Nephron (organoid): ENCODE measurements around the gene GUCY1A1.
A peak's percentile ranks its signal among the peaks of the same experiment; 100 is the strongest.

Experiments used
- H3K27ac Mint-ChIP-seq, 3 experiments: 2 replicates each; pipeline ENCODE4 v1.8.0; 2020; ENCODE audit warnings: mixed read lengths in 3 of 3, mild to moderate bottlenecking in 2 of 3, moderate library complexity in 1 of 3
- H3K27me3 Mint-ChIP-seq: 2 replicates; pipeline ENCODE4 v1.8.0; 2021; ENCODE audit warnings: low read depth, mild to moderate bottlenecking, moderate library complexity, mixed read lengths
- H3K36me3 Mint-ChIP-seq: 2 replicates; pipeline ENCODE4 v1.8.0; 2020; ENCODE audit warnings: low read depth, mixed read lengths
- H3K4me1 Mint-ChIP-seq: 2 replicates; pipeline ENCODE4 v1.8.0; 2020; ENCODE audit warnings: mixed read lengths
- H3K4me3 Mint-ChIP-seq, 3 experiments: 2 replicates each; pipeline ENCODE4 v1.8.0; 2020; ENCODE audit warnings: mild to moderate bottlenecking in 3 of 3, mixed read lengths in 3 of 3, moderate library complexity in 2 of 3
- H3K9me3 Mint-ChIP-seq: 2 replicates; pipeline ENCODE4 v1.8.0; 2020; ENCODE audit warnings: mixed read lengths
- CTCF ChIP-seq, 3 experiments: fragments of 200-600 bp; sonication (generic); IDR thresholded peaks; one replicate each; pipeline ENCODE4 v1.5.0; 2021; ENCODE audit warnings: antibody characterized with exemption in 3 of 3; ENCODE audit not compliant: unreplicated experiment in 3 of 3

The GUCY1A1 gene

GRCh38 chr4:155761047-155761446 is 94.4 kb downstream of the GUCY1A1 start:
- peak overlapping the region; percentile 73 to 85 (median 82) for H3K4me3 Mint-ChIP-seq
- H3K36me3 Mint-ChIP-seq: peaks cover 10% of the 10 kb centered on the region
- no peaks in the 10 kb centered on the region for H3K9me3 Mint-ChIP-seq
- peaks cover 31% of the 10 kb centered on the region for H3K4me1 Mint-ChIP-seq
- peak overlapping the region; percentile 41 to 78 (median 68) for H3K27ac Mint-ChIP-seq
- H3K27me3 Mint-ChIP-seq: no peaks in the 10 kb centered on the region
- TF ChIP-seq CTCF (IDR thresholded peaks at IDR 0.05; ENCODE audit: unreplicated experiment in 3 of 3): no peak

- Mint-ChIP-seq H3K27me3 (no peaks in the 10 kb centered on the region), H3K36me3 (peaks cover 10% of the 10 kb centered on the region), H3K4me1 (peaks cover 31% of the 10 kb centered on the region), H3K4me3 (peak overlapping the region; percentile 31 to 63 (median 61)), H3K27ac (peak overlapping the region; percentile 71 to 89 (median 71)), H3K9me3 (no peaks in the 10 kb centered on the region)
- no peak for TF ChIP-seq CTCF (IDR thresholded peaks at IDR 0.05; ENCODE audit: unreplicated experiment in 3 of 3)
Measured at GRCh38 chr4:155761916-155762315, 95.3 kb downstream of the GUCY1A1 start.

- Mint-ChIP-seq H3K4me3 (no peak overlapping the region), H3K9me3 (no peaks in the 10 kb centered on the region), H3K36me3 (peaks cover 10% of the 10 kb centered on the region), H3K27ac (peak overlapping the region; percentile 71 to 89 (median 71)), H3K4me1 (peaks cover 31% of the 10 kb centered on the region), H3K27me3 (no peaks in the 10 kb centered on the region)
- TF ChIP-seq CTCF (IDR thresholded peaks at IDR 0.05; ENCODE audit: unreplicated experiment in 3 of 3): no peak
Measured at GRCh38 chr4:155762334-155762733, 95.7 kb downstream of the GUCY1A1 start.

GRCh38 chr4:155763551-155763950 is 96.9 kb downstream of the GUCY1A1 start:
- Mint-ChIP-seq H3K36me3 (peaks cover 10% of the 10 kb centered on the region), H3K4me3 (no peak overlapping the region), H3K9me3 (no peaks in the 10 kb centered on the region), H3K27ac (peak overlapping the region; percentile 29 to 82 (median 71)), H3K4me1 (peaks cover 29% of the 10 kb centered on the region), H3K27me3 (no peaks in the 10 kb centered on the region)
- no peak for TF ChIP-seq CTCF (IDR thresholded peaks at IDR 0.05; ENCODE audit: unreplicated experiment in 3 of 3)

- H3K27me3 Mint-ChIP-seq: no peaks in the 10 kb centered on the region
- H3K36me3 Mint-ChIP-seq: peaks cover 10% of the 10 kb centered on the region
- peaks cover 26% of the 10 kb centered on the region for H3K4me1 Mint-ChIP-seq
- TF ChIP-seq CTCF (IDR thresholded peaks at IDR 0.05; ENCODE audit: unreplicated experiment in 3 of 3): no peak
- H3K4me3 Mint-ChIP-seq: no peak overlapping the region
- no peaks in the 10 kb centered on the region for H3K9me3 Mint-ChIP-seq
- peak overlapping the region in 2 of 3 experiments; percentile 29 to 30 for H3K27ac Mint-ChIP-seq
Measured at GRCh38 chr4:155765149-155765548, 98.5 kb downstream of the GUCY1A1 start.

- Mint-ChIP-seq H3K9me3 (no peaks in the 10 kb centered on the region), H3K27me3 (no peaks in the 10 kb centered on the region)
Measured at GRCh38 chr4:155766622-155767021, 100.0 kb downstream of the GUCY1A1 start.

More at GRCh38 chr4:155766622-155767021, 100.0 kb downstream of the GUCY1A1 start:
- no peak overlapping the region for H3K4me3 Mint-ChIP-seq
- no peak overlapping the region for H3K27ac Mint-ChIP-seq
- H3K36me3 Mint-ChIP-seq: peaks cover 10% of the 10 kb centered on the region
- no peak for TF ChIP-seq CTCF (IDR thresholded peaks at IDR 0.05; ENCODE audit: unreplicated experiment in 3 of 3)
- peaks cover 17% of the 10 kb centered on the region for H3K4me1 Mint-ChIP-seq
